SK-N-SH (cell line): ENCODE results near the gene PLAAT5. TPM values are rescaled to one million over a fixed set of nuclear protein-coding genes. Genes with fewer than 3 reads are reported as not detected.

Experiments used
- CTCF ChIA-PET: fragments of 300-600, 350-600 bp; formaldehyde crosslinking; extraction: SDS; loops from one replicate; lab custom pipeline; 2021; lab: Yijun Ruan, JAX
- POLR2A ChIA-PET: fragments of 350-600 bp; sonication (Branson Sonifier 250); formaldehyde crosslinking; extraction: SDS; loops from one replicate; lab custom pipeline; 2020; ENCODE audit warnings: antibody characterized with exemption, inconsistent platforms; lab: Yijun Ruan, JAX
- DNase-seq: peaks from one replicate; pipeline ENCODE4 v3.0.0; 2012
- H2AFZ ChIP-seq: fragments of 200-600 bp; sonication (generic); 2 replicates; pipeline ENCODE4 v1.8.1; 2016; ENCODE audit warnings: antibody characterized with exemption, mild to moderate bottlenecking, low read depth
- H3F3A ChIP-seq: fragments of 200-600 bp; sonication (generic); replicated peaks from 2 replicates; pipeline ENCODE3; 2016; ENCODE audit warnings: antibody characterized with exemption, mild to moderate bottlenecking; ENCODE audit not compliant: insufficient read depth
- H3K27ac ChIP-seq, 2 experiments: fragments of 200-500 bp in 1 of 2; fragments of 200-600 bp in 1 of 2; sonication (Bioruptor generic) in 1 of 2; sonication (generic), shearing (Covaris generic) in 1 of 2; 2 replicates each; pipeline versions ENCODE4 v1.5.1 to v1.6.1; 2014 to 2016; ENCODE audit warnings: low read depth in 2 of 2, inconsistent platforms in 1 of 2, low read length in 1 of 2, mild to moderate bottlenecking in 1 of 2, mixed read lengths in 1 of 2
- H3K27me3 ChIP-seq: fragments of 200-600 bp; sonication (generic), shearing (Covaris generic); 2 replicates; pipeline ENCODE4 v1.6.1; 2016; ENCODE audit warnings: mixed run types; ENCODE audit not compliant: insufficient read depth
- H3K36me3 ChIP-seq, 2 experiments: fragments of 200-500 bp in 1 of 2; fragments of 200-600 bp in 1 of 2; sonication (Bioruptor generic) in 1 of 2; sonication (generic) in 1 of 2; replicated peaks in 1 of 2; 2 replicates each; pipeline versions ENCODE3 to v1.5.1; 2014 to 2016; ENCODE audit warnings: low read length in 1 of 2, mild to moderate bottlenecking in 1 of 2; ENCODE audit not compliant: insufficient read depth in 2 of 2, control insufficient read depth in 1 of 2
- H3K4me1 ChIP-seq, 2 experiments: fragments of 200-500 bp in 1 of 2; fragments of 200-600 bp in 1 of 2; sonication (Bioruptor generic) in 1 of 2; sonication (generic), shearing (Covaris generic) in 1 of 2; 2 replicates each; pipeline versions ENCODE4 v1.5.1 to v1.6.1; 2014 to 2016; ENCODE audit warnings: low read depth in 1 of 2, low read length in 1 of 2, mixed run types in 1 of 2; ENCODE audit not compliant: insufficient read depth in 2 of 2, control insufficient read depth in 1 of 2
- H3K4me2 ChIP-seq: fragments of 200-600 bp; sonication (generic), shearing (Covaris generic); 2 replicates; pipeline ENCODE4 v1.6.1; 2017; ENCODE audit warnings: mixed run types
- H3K4me3 ChIP-seq, 2 experiments: fragments of 200-500 bp in 1 of 2; fragments of 200-600 bp in 1 of 2; sonication (Bioruptor generic) in 1 of 2; sonication (generic), shearing (Covaris generic) in 1 of 2; 2 replicates each; pipeline versions ENCODE4 v1.5.1 to v1.8.1; 2014 to 2016; ENCODE audit warnings: low read depth in 2 of 2, inconsistent platforms in 1 of 2, low read length in 1 of 2, mild to moderate bottlenecking in 1 of 2, mixed read lengths in 1 of 2, moderate library complexity in 1 of 2
- H3K79me2 ChIP-seq: fragments of 200-600 bp; sonication (generic); 2 replicates; pipeline ENCODE4 v1.8.1; 2017; ENCODE audit warnings: mild to moderate bottlenecking; ENCODE audit not compliant: insufficient read depth
- H3K9ac ChIP-seq: fragments of 200-600 bp; sonication (generic); 2 replicates; pipeline ENCODE4 v1.6.1; 2017; ENCODE audit warnings: mixed run types
- H3K9me2 ChIP-seq: fragments of 200-600 bp; sonication (generic); 2 replicates; pipeline ENCODE4 v1.6.1; 2017; ENCODE audit warnings: mixed run types
- H3K9me3 ChIP-seq: fragments of 200-600 bp; sonication (generic); 2 replicates; pipeline ENCODE4 v1.6.1; 2017; ENCODE audit warnings: mixed run types, mild to moderate bottlenecking, moderate library complexity
- H4K20me1 ChIP-seq: fragments of 200-600 bp; sonication (generic); 2 replicates; pipeline ENCODE4 v1.6.1; 2017; ENCODE audit warnings: mild to moderate bottlenecking, mixed run types; ENCODE audit not compliant: insufficient read depth
- CHD2 ChIP-seq: fragments of 150-350 bp; IDR thresholded peaks from 2 replicates; pipeline ENCODE4 v1.6.1; 2018; ENCODE audit warnings: low read length; ENCODE audit not compliant: partially characterized antibody
- CTCF ChIP-seq: fragments of 200-600 bp; sonication (generic); IDR thresholded peaks from 2 replicates; pipeline ENCODE4 v1.6.1; 2017; ENCODE audit warnings: antibody characterized with exemption, mild to moderate bottlenecking, moderate library complexity
- ELF1 ChIP-seq: IDR thresholded peaks from 2 replicates; pipeline ENCODE4 v1.4.0; 2012
- FOSL2 ChIP-seq: IDR thresholded peaks from 2 replicates; pipeline ENCODE4 v1.4.0; 2012; ENCODE audit warnings: low read depth, mild to moderate bottlenecking, moderate library complexity, borderline replicate concordance
- GATA2 ChIP-seq: sonication (generic); formaldehyde crosslinking; IDR thresholded peaks from 2 replicates; pipeline ENCODE4 v1.5.0; 2020; ENCODE audit warnings: mild to moderate bottlenecking, missing genetic modification reagents
- IRF3 ChIP-seq: fragments of 150-350 bp; IDR thresholded peaks from 2 replicates; pipeline ENCODE4 v1.6.1; 2016; ENCODE audit warnings: mild to moderate bottlenecking, low read depth, low read length
- MAX ChIP-seq: IDR thresholded peaks from 2 replicates; pipeline ENCODE4 v1.4.0; 2012; ENCODE audit warnings: low read depth
- MXI1 ChIP-seq: IDR thresholded peaks from 2 replicates; pipeline ENCODE4 v1.6.1; 2012; ENCODE audit warnings: mild to moderate bottlenecking, low read depth, low read length, improper control_type of control experiment
- NFIC ChIP-seq: IDR thresholded peaks from 2 replicates; pipeline ENCODE4 v1.4.0; 2012; ENCODE audit warnings: borderline replicate concordance
- POLR2AphosphoS5 ChIP-seq: IDR thresholded peaks from 2 replicates; pipeline ENCODE4 v1.6.1; 2012; ENCODE audit warnings: low read depth, low read length
- RAD21 ChIP-seq: IDR thresholded peaks from 2 replicates; pipeline ENCODE4 v1.6.1; 2012; ENCODE audit warnings: mild to moderate bottlenecking, low read length
- REST ChIP-seq: IDR thresholded peaks from 2 replicates; pipeline ENCODE4 v1.6.1; 2012; ENCODE audit warnings: mild to moderate bottlenecking, low read depth, low read length, moderate library complexity
- RFX5 ChIP-seq: IDR thresholded peaks from 2 replicates; pipeline ENCODE4 v1.6.1; 2012; ENCODE audit warnings: mild to moderate bottlenecking, improper control_type of control experiment, low read length
- RXRA ChIP-seq: IDR thresholded peaks from 2 replicates; pipeline ENCODE4 v1.4.0; 2012; ENCODE audit warnings: low read depth, mild to moderate bottlenecking, borderline replicate concordance
- SIN3A ChIP-seq: IDR thresholded peaks from 2 replicates; pipeline ENCODE4 v1.6.1; 2012; ENCODE audit warnings: low read depth, mild to moderate bottlenecking, low read length, moderate library complexity, borderline replicate concordance
- TEAD4 ChIP-seq: IDR thresholded peaks from 2 replicates; pipeline ENCODE4 v1.4.0; 2012; ENCODE audit warnings: mild to moderate bottlenecking, borderline replicate concordance; ENCODE audit not compliant: insufficient read depth
- USF1 ChIP-seq: IDR thresholded peaks from 2 replicates; pipeline ENCODE4 v1.4.0; 2012; ENCODE audit warnings: low read depth, borderline replicate concordance
- USF2 ChIP-seq: fragments of 150-350 bp; IDR thresholded peaks from 2 replicates; pipeline ENCODE4 v1.6.1; 2017; ENCODE audit warnings: antibody characterized with exemption, low read length, low read depth, borderline replicate concordance
- YY1 ChIP-seq: IDR thresholded peaks from 2 replicates; pipeline ENCODE4 v1.4.0; 2012; ENCODE audit warnings: low read depth, mild to moderate bottlenecking
- WGBS: methylation state at CpG from one replicate; pipeline ENCODE4 v1.1.6; 2017; ENCODE audit warnings: low lambda C conversion rate; 5-methylcytosine and 5-hydroxymethylcytosine counted together
- polyA plus RNA-seq, 3 experiments: library from polyadenylated mRNA; depleted of rRNA; stranded (reverse); fragments of >200 nt; gene quantifications; 2 replicates each; pipeline ENCODE4 v1.2.3, GENCODE V29; 2012

The PLAAT5 gene
- polyA plus RNA-seq, 1 of the 3 experiments (the other 2 are of a cell fraction): not detected

GRCh38 chr11:63520606-63521170, 29.7 kb upstream of the PLAAT5 start:
- CTCF ChIA-PET: interaction anchor here (1.4 to 2.6 kb wide), 4 partner anchors 11 to 115 kb away, joined by 3 to 10 read pairs (median 5); no protein-coding TSS in a partner anchor

More at GRCh38 chr11:63520606-63521170, 29.7 kb upstream of the PLAAT5 start:
- Histone ChIP-seq H3K79me2 (no peaks in the 10 kb centered on the region), H3K4me3 (no peak overlapping the region), H3K27me3 (no peaks in the 10 kb centered on the region), H3K9ac (no peak overlapping the region), H3K36me3 (no peaks in the 10 kb centered on the region), H3K9me2 (no peaks in the 10 kb centered on the region), H4K20me1 (no peaks in the 10 kb centered on the region), H2AFZ (no peak overlapping the region), H3K4me1 (no peaks in the 10 kb centered on the region), H3K9me3 (no peaks in the 10 kb centered on the region), H3F3A (no peaks in the 10 kb centered on the region), H3K4me2 (no peak overlapping the region), H3K27ac (no peak overlapping the region)
- TF ChIP-seq TEAD4 (no peak), ELF1 (no peak), USF2 (no peak), USF1 (no peak), MAX (no peak), RAD21 (no peak), FOSL2 (no peak), SIN3A (no peak), IRF3 (no peak), YY1 (no peak), CHD2 (no peak), REST (no peak), CTCF (no peak), MXI1 (no peak), POLR2AphosphoS5 (no peak), RXRA (no peak), GATA2 (CRISPR knock-in tag) (no peak), RFX5 (no peak), NFIC (no peak)
- POLR2A ChIA-PET: no interaction called here
- WGBS: 28% methylated on average over 5 of the region's 5 CpGs
- no peak for DNase-seq
